ENCODE measurements around the gene MUC20.

The MUC20 gene

GRCh38 chr3:195753581-195753980 is 32.8 kb downstream of the MUC20 start:
- no peaks in the 10 kb centered on the region for H3K36me3 ChIP-seq (ENCODE audit: insufficient read depth, low read length)
- H3K27me3 ChIP-seq (ENCODE audit: insufficient read depth, low read length), result peaks cover 5% of the 10 kb centered on the region; the same call in 1 of the 2 replicates
- no peak overlapping the region for H3K27ac ChIP-seq (ENCODE audit: low read depth, low read length)
- no peaks in the 10 kb centered on the region for H3K9me3 ChIP-seq (ENCODE audit: insufficient read depth, low read depth, low read length)
- no peak overlapping the region for H3K4me3 ChIP-seq (ENCODE audit: low read length)
- no peak overlapping the region for H3K9ac ChIP-seq (ENCODE audit: low read depth, low read length)
- 85% methylated on average over 14 of the region's 14 CpGs for WGBS
- H3K4me1 ChIP-seq (ENCODE audit: insufficient read depth, low read length), result no peaks in the 10 kb centered on the region

- no peak overlapping the region for H3K4me3 ChIP-seq (ENCODE audit: low read length)
- no peaks in the 10 kb centered on the region for H3K36me3 ChIP-seq (ENCODE audit: insufficient read depth, low read length)
- no peaks in the 10 kb centered on the region for H3K4me1 ChIP-seq (ENCODE audit: insufficient read depth, low read length)
- H3K9ac ChIP-seq (ENCODE audit: low read depth, low read length), result no peak overlapping the region
- 91% methylated on average over 19 of the region's 19 CpGs for WGBS
- no peaks in the 10 kb centered on the region for H3K27me3 ChIP-seq (ENCODE audit: insufficient read depth, low read length)
- no peak overlapping the region for H3K27ac ChIP-seq (ENCODE audit: low read depth, low read length)
- H3K9me3 ChIP-seq (ENCODE audit: insufficient read depth, low read depth, low read length), result no peaks in the 10 kb centered on the region
These were observed 33.4 kb downstream of the MUC20 start for GRCh38 chr3:195754141-195754540.

- no peak overlapping the region for H3K27ac ChIP-seq (ENCODE audit: low read depth, low read length)
- no peaks in the 10 kb centered on the region for H3K4me1 ChIP-seq (ENCODE audit: insufficient read depth, low read length)
- 92% methylated on average over 7 of the region's 7 CpGs for WGBS
- H3K9ac ChIP-seq (ENCODE audit: low read depth, low read length), result no peak overlapping the region
- no peaks in the 10 kb centered on the region for H3K27me3 ChIP-seq (ENCODE audit: insufficient read depth, low read length)
- no peaks in the 10 kb centered on the region for H3K9me3 ChIP-seq (ENCODE audit: insufficient read depth, low read depth, low read length)
- no peaks in the 10 kb centered on the region for H3K36me3 ChIP-seq (ENCODE audit: insufficient read depth, low read length)
- no peak overlapping the region for H3K4me3 ChIP-seq (ENCODE audit: low read length)
These were observed 34.1 kb downstream of the MUC20 start for GRCh38 chr3:195754906-195755305.

- Histone ChIP-seq H3K9ac (ENCODE audit: low read depth, low read length) (no peak overlapping the region), H3K27me3 (ENCODE audit: insufficient read depth, low read length) (no peaks in the 10 kb centered on the region), H3K9me3 (ENCODE audit: insufficient read depth, low read depth, low read length) (no peaks in the 10 kb centered on the region), H3K4me3 (ENCODE audit: low read length) (no peak overlapping the region), H3K27ac (ENCODE audit: low read depth, low read length) (no peak overlapping the region), H3K4me1 (ENCODE audit: insufficient read depth, low read length) (no peaks in the 10 kb centered on the region), H3K36me3 (ENCODE audit: insufficient read depth, low read length) (no peaks in the 10 kb centered on the region)
- 91% methylated on average over 5 of the region's 7 CpGs for WGBS
These were observed 34.6 kb downstream of the MUC20 start for GRCh38 chr3:195755391-195755790.

GRCh38 chr3:195755791-195756676 is 35.3 kb downstream of the MUC20 start:
- no peaks in the 10 kb centered on the region for H3K36me3 ChIP-seq (ENCODE audit: insufficient read depth, low read length)
- no peaks in the 10 kb centered on the region for H3K9me3 ChIP-seq (ENCODE audit: insufficient read depth, low read depth, low read length)
- H3K9ac ChIP-seq (ENCODE audit: low read depth, low read length), result no peak overlapping the region
- no peaks in the 10 kb centered on the region for H3K27me3 ChIP-seq (ENCODE audit: insufficient read depth, low read length)
- no peak overlapping the region for H3K27ac ChIP-seq (ENCODE audit: low read depth, low read length)
- H3K4me3 ChIP-seq (ENCODE audit: low read length), result no peak overlapping the region
- H3K4me1 ChIP-seq (ENCODE audit: insufficient read depth, low read length), result no peaks in the 10 kb centered on the region
- WGBS, result 91% methylated on average over 8 of the region's 16 CpGs

- H3K9me3 ChIP-seq (ENCODE audit: insufficient read depth, low read depth, low read length), result no peaks in the 10 kb centered on the region
- 83% methylated on average over 8 of the region's 8 CpGs for WGBS
- H3K9ac ChIP-seq (ENCODE audit: low read depth, low read length), result no peak overlapping the region
- no peak overlapping the region for H3K27ac ChIP-seq (ENCODE audit: low read depth, low read length)
- no peaks in the 10 kb centered on the region for H3K4me1 ChIP-seq (ENCODE audit: insufficient read depth, low read length)
- no peak overlapping the region for H3K4me3 ChIP-seq (ENCODE audit: low read length)
- H3K27me3 ChIP-seq (ENCODE audit: insufficient read depth, low read length), result no peaks in the 10 kb centered on the region
- no peaks in the 10 kb centered on the region for H3K36me3 ChIP-seq (ENCODE audit: insufficient read depth, low read length)
These were observed 36.6 kb downstream of the MUC20 start for GRCh38 chr3:195757438-195757770.

- no peak overlapping the region for H3K4me3 ChIP-seq (ENCODE audit: low read length)
- H3K4me1 ChIP-seq (ENCODE audit: insufficient read depth, low read length), result no peaks in the 10 kb centered on the region
- H3K36me3 ChIP-seq (ENCODE audit: insufficient read depth, low read length), result no peaks in the 10 kb centered on the region
- WGBS, result 86% methylated on average over 10 of the region's 10 CpGs
- H3K9ac ChIP-seq (ENCODE audit: low read depth, low read length), result no peak overlapping the region
- no peaks in the 10 kb centered on the region for H3K9me3 ChIP-seq (ENCODE audit: insufficient read depth, low read depth, low read length)
- H3K27ac ChIP-seq (ENCODE audit: low read depth, low read length), result no peak overlapping the region
- no peaks in the 10 kb centered on the region for H3K27me3 ChIP-seq (ENCODE audit: insufficient read depth, low read length)
These were observed 37.0 kb downstream of the MUC20 start for GRCh38 chr3:195757827-195758226.

- Histone ChIP-seq H3K27ac (ENCODE audit: low read depth, low read length) (no peak overlapping the region), H3K9me3 (ENCODE audit: insufficient read depth, low read depth, low read length) (no peaks in the 10 kb centered on the region), H3K4me3 (ENCODE audit: low read length) (no peak overlapping the region), H3K9ac (ENCODE audit: low read depth, low read length) (no peak overlapping the region), H3K4me1 (ENCODE audit: insufficient read depth, low read length) (no peaks in the 10 kb centered on the region), H3K27me3 (ENCODE audit: insufficient read depth, low read length) (no peaks in the 10 kb centered on the region), H3K36me3 (ENCODE audit: insufficient read depth, low read length) (no peaks in the 10 kb centered on the region)
- 88% methylated on average over 19 of the region's 19 CpGs for WGBS
These were observed 38.1 kb downstream of the MUC20 start for GRCh38 chr3:195758721-195759353.

GRCh38 chr3:195760345-195761122 is 39.8 kb downstream of the MUC20 start:
- no peaks in the 10 kb centered on the region for H3K36me3 ChIP-seq (ENCODE audit: insufficient read depth, low read length)
- WGBS, result 91% methylated on average over 24 of the region's 24 CpGs
- H3K9ac ChIP-seq (ENCODE audit: low read depth, low read length), result no peak overlapping the region
- H3K9me3 ChIP-seq (ENCODE audit: insufficient read depth, low read depth, low read length), result no peaks in the 10 kb centered on the region
- H3K27me3 ChIP-seq (ENCODE audit: insufficient read depth, low read length), result no peaks in the 10 kb centered on the region
- H3K4me1 ChIP-seq (ENCODE audit: insufficient read depth, low read length), result no peaks in the 10 kb centered on the region
- no peak overlapping the region for H3K4me3 ChIP-seq (ENCODE audit: low read length)
- no peak overlapping the region for H3K27ac ChIP-seq (ENCODE audit: low read depth, low read length)

- Histone ChIP-seq H3K4me3 (ENCODE audit: low read length) (no peak overlapping the region), H3K4me1 (ENCODE audit: insufficient read depth, low read length) (no peaks in the 10 kb centered on the region), H3K9me3 (ENCODE audit: insufficient read depth, low read depth, low read length) (no peaks in the 10 kb centered on the region), H3K27me3 (ENCODE audit: insufficient read depth, low read length) (no peaks in the 10 kb centered on the region), H3K36me3 (ENCODE audit: insufficient read depth, low read length) (no peaks in the 10 kb centered on the region), H3K27ac (ENCODE audit: low read depth, low read length) (no peak overlapping the region), H3K9ac (ENCODE audit: low read depth, low read length) (no peak overlapping the region)
- 90% methylated on average over 10 of the region's 10 CpGs for WGBS
These were observed 40.4 kb downstream of the MUC20 start for GRCh38 chr3:195761123-195761566.

Measured in HUES64 (cell line).